Chondrocyte (in vitro differentiated cells): ENCODE results near the gene BBS9. TPM values are rescaled to one million over a fixed set of nuclear protein-coding genes. Genes with fewer than 3 reads are reported as not detected.

Source experiments
- DNase-seq: peaks from one replicate; pipeline ENCODE4 v3.0.0; 2021; ENCODE audit warnings: mixed read lengths, low spot score
- H3K27ac Mint-ChIP-seq: one replicate; pipeline ENCODE4 v1.8.0; 2021; ENCODE audit warnings: mild to moderate bottlenecking, moderate library complexity, mixed read lengths; ENCODE audit not compliant: unreplicated experiment
- H3K27me3 Mint-ChIP-seq: 2 replicates; pipeline ENCODE4 v1.8.0; 2021; ENCODE audit warnings: low read depth, mixed read lengths
- H3K36me3 Mint-ChIP-seq: 2 replicates; pipeline ENCODE4 v1.8.0; 2021; ENCODE audit warnings: low read depth, mixed read lengths
- H3K4me1 Mint-ChIP-seq: 2 replicates; pipeline ENCODE4 v1.8.0; 2021; ENCODE audit warnings: low read depth, mild to moderate bottlenecking, mixed read lengths
- H3K4me3 Mint-ChIP-seq: one replicate; pipeline ENCODE4 v1.8.0; 2021; ENCODE audit warnings: mild to moderate bottlenecking, moderate library complexity, mixed read lengths; ENCODE audit not compliant: unreplicated experiment
- H3K9me3 Mint-ChIP-seq: 2 replicates; pipeline ENCODE4 v1.8.0; 2021; ENCODE audit warnings: low read depth, mixed read lengths
- CTCF ChIP-seq: fragments of 200-600 bp; sonication (generic); IDR thresholded peaks from 2 replicates; pipeline ENCODE4 v1.5.0; 2021; ENCODE audit warnings: antibody characterized with exemption, mild to moderate bottlenecking, moderate library complexity
- total RNA-seq: library from RNA; stranded (reverse); gene quantifications from 3 replicates; pipeline ENCODE4 v1.2.1, GENCODE V29; 2021

BBS9 gene
- total RNA-seq, 1 donor from 2014 or later: 16.5 TPM

- Mint-ChIP-seq H3K4me3 (no peak overlapping the region), H3K27me3 (no peaks in the 10 kb centered on the region), H3K4me1 (no peaks in the 10 kb centered on the region), H3K9me3 (no peaks in the 10 kb centered on the region), H3K27ac (no peak overlapping the region), H3K36me3 (peaks cover 47% of the 10 kb centered on the region)
- TF ChIP-seq CTCF: no peak
- DNase-seq: no peak
These were observed 30.0 kb upstream of the BBS9 start for GRCh38 chr7:33099154-33099940.

- H3K27me3 Mint-ChIP-seq: no peaks in the 10 kb centered on the region
- H3K4me3 Mint-ChIP-seq: no peak overlapping the region
- DNase-seq: no peak
- no peak overlapping the region for H3K27ac Mint-ChIP-seq
- no peaks in the 10 kb centered on the region for H3K9me3 Mint-ChIP-seq
- H3K36me3 Mint-ChIP-seq: peaks cover 39% of the 10 kb centered on the region
- H3K4me1 Mint-ChIP-seq: peaks cover 7% of the 10 kb centered on the region
- no peak for TF ChIP-seq CTCF
These were observed 28.6 kb upstream of the BBS9 start for GRCh38 chr7:33100770-33101169.

- Mint-ChIP-seq H3K36me3 (peaks cover 29% of the 10 kb centered on the region), H3K4me3 (no peak overlapping the region), H3K27ac (no peak overlapping the region), H3K4me1 (peaks cover 16% of the 10 kb centered on the region), H3K27me3 (no peaks in the 10 kb centered on the region), H3K9me3 (no peaks in the 10 kb centered on the region)
- DNase-seq: no peak
- no peak for TF ChIP-seq CTCF
These were observed 27.5 kb upstream of the BBS9 start for GRCh38 chr7:33101906-33102305.

- Mint-ChIP-seq H3K27me3 (no peaks in the 10 kb centered on the region), H3K4me1 (peaks cover 39% of the 10 kb centered on the region), H3K4me3 (peak overlapping the region; percentile 94), H3K9me3 (no peaks in the 10 kb centered on the region), H3K36me3 (peaks cover 4% of the 10 kb centered on the region), H3K27ac (peak overlapping the region; percentile 39)
- DNase-seq: no peak
- TF ChIP-seq CTCF: peak; percentile 84
These were observed 22.0 kb upstream of the BBS9 start for GRCh38 chr7:33107136-33108066.

- Mint-ChIP-seq H3K4me1 (peaks cover 39% of the 10 kb centered on the region), H3K27ac (peak overlapping the region; percentile 90), H3K36me3 (no peaks in the 10 kb centered on the region), H3K4me3 (peak overlapping the region; percentile 94), H3K27me3 (no peaks in the 10 kb centered on the region), H3K9me3 (no peaks in the 10 kb centered on the region)
- TF ChIP-seq CTCF: no peak
- no peak for DNase-seq
These were observed 20.8 kb upstream of the BBS9 start for GRCh38 chr7:33108554-33109004.
